ENCODE results near the gene PRICKLE1.

- TF ChIP-seq CTCF (IDR thresholded peaks at IDR 0.05; ENCODE audit: extremely low read depth in 1 of 2, insufficient read depth in 1 of 2, low read depth in 1 of 2, low read length in 2 of 2) (no peak), POLR2A (IDR thresholded peaks at IDR 0.05; ENCODE audit: low read depth, low read length) (no peak), POLR2AphosphoS5 (IDR thresholded peaks at IDR 0.05; ENCODE audit: insufficient read depth, low read depth, low read length) (no peak), EZH2 (IDR thresholded peaks at IDR 0.05; ENCODE audit: borderline replicate concordance, low read depth, low read length, severe bottlenecking) (no peak)
These were observed 44.0 kb upstream of the PRICKLE1 start for GRCh38 chr12:42633594-42633993.

All from endothelial cell of umbilical vein (primary cell).